GM23338 (cell line): Measurements from ENCODE around the gene TTF1. TPM values are rescaled to one million over a fixed set of nuclear protein-coding genes. Genes with fewer than 3 reads are reported as not detected.

Experiments used
- ATAC-seq: fragments of 200-7000 bp; cut with Tn5 transposase; 3 replicates; pipeline ENCODE4 v1.9.1; 2020
- DNase-seq: peaks from one replicate; pipeline ENCODE4 v3.0.0-alpha.2; 2015; ENCODE audit warnings: low spot score
- H2AFZ ChIP-seq: fragments of 200-600 bp; sonication (generic); 2 replicates; pipeline ENCODE4 v1.8.0; 2016; ENCODE audit warnings: antibody characterized with exemption, mild to moderate bottlenecking, moderate library complexity
- H3F3A ChIP-seq: fragments of 200-600 bp; sonication (generic); replicated peaks from 2 replicates; pipeline ENCODE4 v1.8.0; 2017; ENCODE audit warnings: antibody characterized with exemption, mixed run types, low read depth
- H3K27ac ChIP-seq: fragments of 200-600 bp; sonication (generic); 2 replicates; pipeline ENCODE4 v1.6.1; 2016; ENCODE audit warnings: low read depth
- H3K27me3 ChIP-seq: fragments of 200-600 bp; sonication (generic); 2 replicates; pipeline ENCODE4 v1.8.0; 2016; ENCODE audit warnings: mild to moderate bottlenecking, mixed run types, moderate library complexity; ENCODE audit not compliant: insufficient read depth
- H3K36me3 ChIP-seq: fragments of 200-600 bp; sonication (generic); 2 replicates; pipeline ENCODE4 v1.8.0; 2016; ENCODE audit warnings: mild to moderate bottlenecking; ENCODE audit not compliant: insufficient read depth
- H3K4me1 ChIP-seq: fragments of 200-600 bp; sonication (generic); 2 replicates; pipeline ENCODE4 v1.8.0; 2016; ENCODE audit warnings: mild to moderate bottlenecking, moderate library complexity; ENCODE audit not compliant: insufficient read depth
- H3K4me2 ChIP-seq: fragments of 200-600 bp; sonication (generic); 2 replicates; pipeline ENCODE4 v1.7.1; 2017; ENCODE audit warnings: mixed run types
- H3K4me3 ChIP-seq: fragments of 200-600 bp; sonication (generic); 2 replicates; pipeline ENCODE4 v1.6.1; 2016; ENCODE audit warnings: mixed run types
- H3K79me2 ChIP-seq: fragments of 200-600 bp; sonication (generic); replicated peaks from 2 replicates; pipeline ENCODE4 v1.8.0; 2017; ENCODE audit warnings: mild to moderate bottlenecking; ENCODE audit not compliant: insufficient read depth
- H3K9me2 ChIP-seq: fragments of 200-600 bp; sonication (generic); 2 replicates; pipeline ENCODE4 v1.8.0; 2017; ENCODE audit not compliant: insufficient read depth
- H4K20me1 ChIP-seq: fragments of 200-600 bp; sonication (generic); replicated peaks from 2 replicates; pipeline ENCODE4 v1.8.0; 2017; ENCODE audit warnings: mild to moderate bottlenecking; ENCODE audit not compliant: insufficient read depth
- H3K27ac Mint-ChIP-seq: 2 replicates; pipeline ENCODE4 v1.8.0; 2020; ENCODE audit warnings: inconsistent platforms, mild to moderate bottlenecking, moderate library complexity, mixed read lengths
- H3K27me3 Mint-ChIP-seq: 3 replicates; pipeline ENCODE4 v1.8.0; 2022; ENCODE audit warnings: low read depth, mild to moderate bottlenecking, moderate library complexity, mixed read lengths, inconsistent platforms; ENCODE audit not compliant: insufficient read depth, poor library complexity
- H3K36me3 Mint-ChIP-seq: 3 replicates; pipeline ENCODE4 v1.8.0; 2021; ENCODE audit warnings: low read depth, mild to moderate bottlenecking, inconsistent platforms, moderate library complexity, mixed read lengths
- H3K4me1 Mint-ChIP-seq: 3 replicates; pipeline ENCODE4 v1.8.0; 2020; ENCODE audit warnings: mild to moderate bottlenecking, inconsistent platforms, mixed read lengths
- H3K4me3 Mint-ChIP-seq: 3 replicates; pipeline ENCODE4 v1.8.0; 2021; ENCODE audit warnings: moderate library complexity, mild to moderate bottlenecking, inconsistent platforms, mixed read lengths
- H3K9me3 Mint-ChIP-seq: 3 replicates; pipeline ENCODE4 v1.8.0; 2020; ENCODE audit warnings: moderate library complexity, mild to moderate bottlenecking, inconsistent platforms, mixed read lengths
- EZH2 ChIP-seq: fragments of 200-600 bp; sonication (generic); IDR thresholded peaks from one replicate; pipeline ENCODE4 v1.8.0; 2017; ENCODE audit warnings: antibody characterized with exemption, mild to moderate bottlenecking, low read depth; ENCODE audit not compliant: unreplicated experiment
- EZH2phosphoT487 ChIP-seq: fragments of 200-600 bp; sonication (generic); IDR thresholded peaks from one replicate; pipeline ENCODE4 v1.8.1; 2018; ENCODE audit warnings: antibody characterized with exemption; ENCODE audit not compliant: unreplicated experiment
- NANOG ChIP-seq: IDR thresholded peaks from 2 replicates; pipeline ENCODE4 v1.6.1; 2016; ENCODE audit warnings: antibody characterized with exemption, borderline replicate concordance
- POLR2AphosphoS5 ChIP-seq: IDR thresholded peaks from 2 replicates; pipeline ENCODE4 v1.6.1; 2016; ENCODE audit warnings: antibody characterized with exemption, low read depth
- STAT1 ChIP-seq: IDR thresholded peaks from one replicate; pipeline ENCODE4 v1.6.1; 2016; ENCODE audit warnings: antibody characterized with exemption; ENCODE audit not compliant: unreplicated experiment
- ZNF331 ChIP-seq: fragments of 250-450 bp; sonication (Bioruptor Pico); IDR thresholded peaks from 2 replicates; pipeline ENCODE4 v1.5.0; 2020; ENCODE audit warnings: low read depth, mild to moderate bottlenecking, moderate library complexity
- polyA plus RNA-seq: library from polyadenylated mRNA; unstranded; fragments of >200 nt; fragmentation: Nextera tagmentation; extraction: Ambion mirVana; gene quantifications from 2 replicates; pipeline ENCODE4 v1.2.1, GENCODE V29; 2016
- total RNA-seq: library from RNA; depleted of rRNA; stranded (reverse); fragments of >200 nt; shearing (Covaris generic); gene quantifications from 2 replicates; pipeline ENCODE4 v1.2.3, GENCODE V29; 2014
- TF ChIP-seq, protein P1 (sequence below): IDR thresholded peaks from one replicate; pipeline ENCODE4 v1.6.1; 2018; ENCODE audit warnings: antibody characterized with exemption; ENCODE audit not compliant: unreplicated experiment
- TF ChIP-seq, protein P2 (sequence below), 2 experiments: fragments of 200-600 bp in 1 of 2; sonication (generic) in 1 of 2; conservative IDR thresholded peaks; 2 replicates each; pipeline versions ENCODE4 v1.5.1 to v1.6.1; 2016 to 2017; ENCODE audit warnings: antibody characterized with exemption in 2 of 2, low read depth in 2 of 2, mild to moderate bottlenecking in 2 of 2, moderate library complexity in 1 of 2
- TF ChIP-seq, protein P3 (sequence below): fragments of 250-450 bp; sonication (Bioruptor Pico); IDR thresholded peaks from 2 replicates; pipeline ENCODE4 v1.5.0; 2020; ENCODE audit warnings: mild to moderate bottlenecking, moderate library complexity

Gene TTF1
- total and polyA plus RNA-seq, 2 experiments from 2014 or later, result 14.9 to 25.0 TPM

DNA sequence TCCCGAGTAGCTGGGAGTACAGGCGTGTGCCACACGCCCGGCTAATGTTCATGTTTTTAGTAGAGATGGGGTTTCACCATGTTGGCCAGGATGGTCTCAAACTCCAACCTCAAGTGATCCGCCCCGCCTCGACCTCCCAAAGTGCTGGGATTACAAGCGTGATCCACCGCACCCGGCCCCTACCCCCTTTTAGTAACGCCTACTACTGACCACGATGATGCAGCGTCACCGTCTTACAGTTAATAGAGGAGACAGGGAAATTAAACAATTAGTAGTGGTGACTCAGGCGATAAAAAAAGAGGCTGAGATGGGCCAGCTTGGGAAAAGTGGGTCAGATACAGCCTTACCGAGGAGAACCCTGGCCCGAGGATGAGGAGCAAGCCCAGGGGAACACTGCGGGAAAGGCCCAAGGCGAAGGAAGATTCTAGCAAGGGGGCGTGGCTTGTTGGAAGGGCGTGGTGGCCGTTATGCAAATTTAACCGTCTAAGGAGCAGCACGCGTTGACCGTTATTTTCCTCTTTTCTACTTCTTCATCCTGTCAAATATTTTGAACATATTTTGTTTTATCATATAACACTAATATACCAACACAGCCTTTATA, 50.2 kb downstream of the TTF1 start:
- H3K4me1 ChIP-seq, result peaks cover 12% of the 10 kb centered on the region
- H3K27me3 ChIP-seq, result no peaks in the 10 kb centered on the region
- H3K36me3 ChIP-seq, result peaks cover 19% of the 10 kb centered on the region; the same call in 1 of the 2 replicates
- no peak overlapping the region for H3K4me3 Mint-ChIP-seq
- peaks cover 29% of the 10 kb centered on the region for H3K79me2 ChIP-seq
- H3K27me3 Mint-ChIP-seq, result no peaks in the 10 kb centered on the region
- H3K27ac ChIP-seq, result no peak overlapping the region
- ATAC-seq (no peak), DNase-seq (peak; percentile 48)
- no peak overlapping the region for H3K4me3 ChIP-seq
- H4K20me1 ChIP-seq, result peaks cover 10% of the 10 kb centered on the region
- 0 out of 2 replicates have a peak overlapping the region, but pooled peaks have one; percentile 36 for H3K27ac Mint-ChIP-seq
- TF ChIP-seq ZNF331 (CRISPR knock-in tag) (no peak), EZH2 (no peak), NANOG (no peak), POLR2AphosphoS5 (no peak), EZH2phosphoT487 (no peak), STAT1 (no peak)
- TF ChIP-seq, protein P1, sequence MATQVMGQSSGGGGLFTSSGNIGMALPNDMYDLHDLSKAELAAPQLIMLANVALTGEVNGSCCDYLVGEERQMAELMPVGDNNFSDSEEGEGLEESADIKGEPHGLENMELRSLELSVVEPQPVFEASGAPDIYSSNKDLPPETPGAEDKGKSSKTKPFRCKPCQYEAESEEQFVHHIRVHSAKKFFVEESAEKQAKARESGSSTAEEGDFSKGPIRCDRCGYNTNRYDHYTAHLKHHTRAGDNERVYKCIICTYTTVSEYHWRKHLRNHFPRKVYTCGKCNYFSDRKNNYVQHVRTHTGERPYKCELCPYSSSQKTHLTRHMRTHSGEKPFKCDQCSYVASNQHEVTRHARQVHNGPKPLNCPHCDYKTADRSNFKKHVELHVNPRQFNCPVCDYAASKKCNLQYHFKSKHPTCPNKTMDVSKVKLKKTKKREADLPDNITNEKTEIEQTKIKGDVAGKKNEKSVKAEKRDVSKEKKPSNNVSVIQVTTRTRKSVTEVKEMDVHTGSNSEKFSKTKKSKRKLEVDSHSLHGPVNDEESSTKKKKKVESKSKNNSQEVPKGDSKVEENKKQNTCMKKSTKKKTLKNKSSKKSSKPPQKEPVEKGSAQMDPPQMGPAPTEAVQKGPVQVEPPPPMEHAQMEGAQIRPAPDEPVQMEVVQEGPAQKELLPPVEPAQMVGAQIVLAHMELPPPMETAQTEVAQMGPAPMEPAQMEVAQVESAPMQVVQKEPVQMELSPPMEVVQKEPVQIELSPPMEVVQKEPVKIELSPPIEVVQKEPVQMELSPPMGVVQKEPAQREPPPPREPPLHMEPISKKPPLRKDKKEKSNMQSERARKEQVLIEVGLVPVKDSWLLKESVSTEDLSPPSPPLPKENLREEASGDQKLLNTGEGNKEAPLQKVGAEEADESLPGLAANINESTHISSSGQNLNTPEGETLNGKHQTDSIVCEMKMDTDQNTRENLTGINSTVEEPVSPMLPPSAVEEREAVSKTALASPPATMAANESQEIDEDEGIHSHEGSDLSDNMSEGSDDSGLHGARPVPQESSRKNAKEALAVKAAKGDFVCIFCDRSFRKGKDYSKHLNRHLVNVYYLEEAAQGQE, result no peak
- TF ChIP-seq, protein P2, sequence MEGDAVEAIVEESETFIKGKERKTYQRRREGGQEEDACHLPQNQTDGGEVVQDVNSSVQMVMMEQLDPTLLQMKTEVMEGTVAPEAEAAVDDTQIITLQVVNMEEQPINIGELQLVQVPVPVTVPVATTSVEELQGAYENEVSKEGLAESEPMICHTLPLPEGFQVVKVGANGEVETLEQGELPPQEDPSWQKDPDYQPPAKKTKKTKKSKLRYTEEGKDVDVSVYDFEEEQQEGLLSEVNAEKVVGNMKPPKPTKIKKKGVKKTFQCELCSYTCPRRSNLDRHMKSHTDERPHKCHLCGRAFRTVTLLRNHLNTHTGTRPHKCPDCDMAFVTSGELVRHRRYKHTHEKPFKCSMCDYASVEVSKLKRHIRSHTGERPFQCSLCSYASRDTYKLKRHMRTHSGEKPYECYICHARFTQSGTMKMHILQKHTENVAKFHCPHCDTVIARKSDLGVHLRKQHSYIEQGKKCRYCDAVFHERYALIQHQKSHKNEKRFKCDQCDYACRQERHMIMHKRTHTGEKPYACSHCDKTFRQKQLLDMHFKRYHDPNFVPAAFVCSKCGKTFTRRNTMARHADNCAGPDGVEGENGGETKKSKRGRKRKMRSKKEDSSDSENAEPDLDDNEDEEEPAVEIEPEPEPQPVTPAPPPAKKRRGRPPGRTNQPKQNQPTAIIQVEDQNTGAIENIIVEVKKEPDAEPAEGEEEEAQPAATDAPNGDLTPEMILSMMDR (conservative IDR thresholded peaks at IDR 0.05; ENCODE audit: low read depth in 2 of 2), result no peak
- TF ChIP-seq, protein P3, sequence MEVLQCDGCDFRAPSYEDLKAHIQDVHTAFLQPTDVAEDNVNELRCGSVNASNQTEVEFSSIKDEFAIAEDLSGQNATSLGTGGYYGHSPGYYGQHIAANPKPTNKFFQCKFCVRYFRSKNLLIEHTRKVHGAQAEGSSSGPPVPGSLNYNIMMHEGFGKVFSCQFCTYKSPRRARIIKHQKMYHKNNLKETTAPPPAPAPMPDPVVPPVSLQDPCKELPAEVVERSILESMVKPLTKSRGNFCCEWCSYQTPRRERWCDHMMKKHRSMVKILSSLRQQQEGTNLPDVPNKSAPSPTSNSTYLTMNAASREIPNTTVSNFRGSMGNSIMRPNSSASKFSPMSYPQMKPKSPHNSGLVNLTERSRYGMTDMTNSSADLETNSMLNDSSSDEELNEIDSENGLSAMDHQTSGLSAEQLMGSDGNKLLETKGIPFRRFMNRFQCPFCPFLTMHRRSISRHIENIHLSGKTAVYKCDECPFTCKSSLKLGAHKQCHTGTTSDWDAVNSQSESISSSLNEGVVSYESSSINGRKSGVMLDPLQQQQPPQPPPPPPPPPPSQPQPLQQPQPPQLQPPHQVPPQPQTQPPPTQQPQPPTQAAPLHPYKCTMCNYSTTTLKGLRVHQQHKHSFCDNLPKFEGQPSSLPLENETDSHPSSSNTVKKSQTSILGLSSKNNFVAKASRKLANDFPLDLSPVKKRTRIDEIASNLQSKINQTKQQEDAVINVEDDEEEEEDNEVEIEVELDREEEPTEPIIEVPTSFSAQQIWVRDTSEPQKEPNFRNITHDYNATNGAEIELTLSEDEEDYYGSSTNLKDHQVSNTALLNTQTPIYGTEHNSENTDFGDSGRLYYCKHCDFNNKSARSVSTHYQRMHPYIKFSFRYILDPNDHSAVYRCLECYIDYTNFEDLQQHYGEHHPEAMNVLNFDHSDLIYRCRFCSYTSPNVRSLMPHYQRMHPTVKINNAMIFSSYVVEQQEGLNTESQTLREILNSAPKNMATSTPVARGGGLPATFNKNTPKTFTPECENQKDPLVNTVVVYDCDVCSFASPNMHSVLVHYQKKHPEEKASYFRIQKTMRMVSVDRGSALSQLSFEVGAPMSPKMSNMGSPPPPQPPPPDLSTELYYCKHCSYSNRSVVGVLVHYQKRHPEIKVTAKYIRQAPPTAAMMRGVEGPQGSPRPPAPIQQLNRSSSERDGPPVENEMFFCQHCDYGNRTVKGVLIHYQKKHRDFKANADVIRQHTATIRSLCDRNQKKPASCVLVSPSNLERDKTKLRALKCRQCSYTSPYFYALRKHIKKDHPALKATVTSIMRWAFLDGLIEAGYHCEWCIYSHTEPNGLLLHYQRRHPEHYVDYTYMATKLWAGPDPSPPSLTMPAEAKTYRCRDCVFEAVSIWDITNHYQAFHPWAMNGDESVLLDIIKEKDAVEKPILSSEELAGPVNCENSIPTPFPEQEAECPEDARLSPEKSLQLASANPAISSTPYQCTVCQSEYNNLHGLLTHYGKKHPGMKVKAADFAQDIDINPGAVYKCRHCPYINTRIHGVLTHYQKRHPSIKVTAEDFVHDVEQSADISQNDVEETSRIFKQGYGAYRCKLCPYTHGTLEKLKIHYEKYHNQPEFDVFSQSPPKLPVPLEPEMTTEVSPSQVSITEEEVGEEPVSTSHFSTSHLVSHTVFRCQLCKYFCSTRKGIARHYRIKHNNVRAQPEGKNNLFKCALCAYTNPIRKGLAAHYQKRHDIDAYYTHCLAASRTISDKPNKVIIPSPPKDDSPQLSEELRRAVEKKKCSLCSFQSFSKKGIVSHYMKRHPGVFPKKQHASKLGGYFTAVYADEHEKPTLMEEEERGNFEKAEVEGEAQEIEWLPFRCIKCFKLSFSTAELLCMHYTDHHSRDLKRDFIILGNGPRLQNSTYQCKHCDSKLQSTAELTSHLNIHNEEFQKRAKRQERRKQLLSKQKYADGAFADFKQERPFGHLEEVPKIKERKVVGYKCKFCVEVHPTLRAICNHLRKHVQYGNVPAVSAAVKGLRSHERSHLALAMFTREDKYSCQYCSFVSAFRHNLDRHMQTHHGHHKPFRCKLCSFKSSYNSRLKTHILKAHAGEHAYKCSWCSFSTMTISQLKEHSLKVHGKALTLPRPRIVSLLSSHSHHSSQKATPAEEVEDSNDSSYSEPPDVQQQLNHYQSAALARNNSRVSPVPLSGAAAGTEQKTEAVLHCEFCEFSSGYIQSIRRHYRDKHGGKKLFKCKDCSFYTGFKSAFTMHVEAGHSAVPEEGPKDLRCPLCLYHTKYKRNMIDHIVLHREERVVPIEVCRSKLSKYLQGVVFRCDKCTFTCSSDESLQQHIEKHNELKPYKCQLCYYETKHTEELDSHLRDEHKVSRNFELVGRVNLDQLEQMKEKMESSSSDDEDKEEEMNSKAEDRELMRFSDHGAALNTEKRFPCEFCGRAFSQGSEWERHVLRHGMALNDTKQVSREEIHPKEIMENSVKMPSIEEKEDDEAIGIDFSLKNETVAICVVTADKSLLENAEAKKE (CRISPR knock-in tag), result no peak
- no peaks in the 10 kb centered on the region for H3K9me3 Mint-ChIP-seq
- peaks cover 27% of the 10 kb centered on the region for H3K36me3 Mint-ChIP-seq
- H3K4me2 ChIP-seq, result no peak overlapping the region
- peak overlapping the region; percentile 38; the same call in 1 of the 2 replicates for H2AFZ ChIP-seq
- H3K9me2 ChIP-seq, result no peaks in the 10 kb centered on the region
- peaks cover 20% of the 10 kb centered on the region for H3K4me1 Mint-ChIP-seq
- no peaks in the 10 kb centered on the region for H3F3A ChIP-seq
